H1 (cell line): ENCODE data around the gene TMEM255A. TPM values are rescaled to one million over a fixed set of nuclear protein-coding genes. Genes with fewer than 3 reads are reported as not detected.

Experiments
- CTCF ChIA-PET: fragments of 300-600 bp; sonication (Branson Sonifier 250); formaldehyde crosslinking; loops from one replicate; lab custom pipeline; 2021; ENCODE audit not compliant: partially characterized antibody; lab: Charles Lee
- POLR2A ChIA-PET: fragments of 300-600 bp; sonication (Branson Sonifier 250); formaldehyde crosslinking; loops from one replicate; lab custom pipeline; 2021; ENCODE audit warnings: inconsistent platforms; ENCODE audit not compliant: partially characterized antibody; lab: Charles Lee
- DNase-seq, 2 experiments: peaks; one replicate each; pipeline versions ENCODE4 v3.0.0 to v3.0.0-alpha.2; 2010 to 2022; ENCODE audit warnings: low spot score in 2 of 2, low read depth in 1 of 2, mixed read lengths in 1 of 2
- FAIRE-seq: peaks from 2 replicates; lab custom pipeline; 2011; peaks lifted over from hg19 to GRCh38; lab: Jason Lieb, UNC
- H2AFZ ChIP-seq: 2 replicates; pipeline ENCODE4 v1.8.1; 2012; ENCODE audit warnings: low read length, inconsistent platforms
- H2AK5ac ChIP-seq: 2 replicates; pipeline ENCODE4 v1.6.1; 2013; ENCODE audit warnings: low read depth, low read length
- H2BK120ac ChIP-seq: replicated peaks from 2 replicates; pipeline ENCODE3; 2013; ENCODE audit warnings: low read depth, low read length, inconsistent platforms
- H2BK12ac ChIP-seq: 2 replicates; pipeline ENCODE4 v1.6.1; 2013; ENCODE audit warnings: low read depth, low read length
- H2BK15ac ChIP-seq: 2 replicates; pipeline ENCODE4 v1.6.1; 2013; ENCODE audit warnings: low read length
- H2BK20ac ChIP-seq: 2 replicates; pipeline ENCODE4 v1.6.1; 2013; ENCODE audit warnings: low read length
- H2BK5ac ChIP-seq: 2 replicates; pipeline ENCODE4 v1.6.1; 2013; ENCODE audit warnings: low read depth, low read length
- H3K14ac ChIP-seq: 2 replicates; pipeline ENCODE4 v1.6.1; 2013; ENCODE audit warnings: inconsistent platforms; ENCODE audit not compliant: insufficient read length
- H3K18ac ChIP-seq: 2 replicates; pipeline ENCODE4 v1.6.1; 2013; ENCODE audit warnings: low read length; ENCODE audit errors: extremely low read depth
- H3K23ac ChIP-seq: 2 replicates; pipeline ENCODE4 v1.6.1; 2013; ENCODE audit warnings: inconsistent platforms; ENCODE audit not compliant: insufficient read length
- H3K23me2 ChIP-seq: 2 replicates; pipeline ENCODE4 v1.6.1; 2013; ENCODE audit warnings: low read depth, low read length
- H3K27ac ChIP-seq: 2 replicates; pipeline ENCODE4 v1.6.1; 2011; ENCODE audit warnings: low read depth, low read length, inconsistent platforms
- H3K27me3 ChIP-seq, 4 experiments: replicated peaks in 1 of 4; 1 replicate in 1 of 4; 2 replicates in 3 of 4; pipeline versions ENCODE4 v1.6.1 to v1.8.1; 2011 to 2013; ENCODE audit warnings: low read length in 3 of 4, mild to moderate bottlenecking in 3 of 4, inconsistent platforms in 2 of 4, mixed read lengths in 2 of 4, moderate library complexity in 1 of 4; ENCODE audit not compliant: control insufficient read depth in 3 of 4, insufficient read depth in 3 of 4; ENCODE audit errors: extremely low read depth in 1 of 4
- H3K36me3 ChIP-seq, 4 experiments: 2 replicates each; pipeline versions ENCODE4 v1.6.1 to v1.8.1; 2011 to 2013; ENCODE audit warnings: mild to moderate bottlenecking in 4 of 4, low read length in 3 of 4, moderate library complexity in 2 of 4, control low read depth in 1 of 4, inconsistent platforms in 1 of 4; ENCODE audit not compliant: insufficient read depth in 4 of 4, control insufficient read depth in 2 of 4
- H3K4ac ChIP-seq: replicated peaks from 2 replicates; pipeline ENCODE3; 2013; ENCODE audit warnings: low read length, low read depth, mixed read lengths, inconsistent platforms; ENCODE audit not compliant: insufficient read length
- H3K4me1 ChIP-seq, 4 experiments: replicated peaks in 1 of 4; 1 replicate in 1 of 4; 2 replicates in 3 of 4; pipeline versions ENCODE4 v1.6.1 to v1.8.1; 2011 to 2013; ENCODE audit warnings: low read length in 3 of 4, inconsistent platforms in 2 of 4, mixed read lengths in 1 of 4; ENCODE audit not compliant: insufficient read depth in 4 of 4, control insufficient read depth in 3 of 4
- H3K4me2 ChIP-seq, 2 experiments: 2 replicates each; pipeline versions ENCODE4 v1.6.1 to v1.8.1; 2011 to 2013; ENCODE audit warnings: low read depth in 2 of 2, low read length in 2 of 2, control low read depth in 1 of 2, inconsistent platforms in 1 of 2, mild to moderate bottlenecking in 1 of 2; ENCODE audit not compliant: insufficient read depth in 1 of 2
- H3K4me3 ChIP-seq, 4 experiments: fragments of 200-600, 300-600 bp in 1 of 4; sonication (generic), shearing (Covaris generic), sonication (Bioruptor Twin) in 1 of 4; 2 replicates each; pipeline versions ENCODE4 v1.5.1 to v1.8.1; 2011 to 2016; ENCODE audit warnings: low read length in 4 of 4, low read depth in 3 of 4, control low read depth in 2 of 4, inconsistent platforms in 2 of 4, mild to moderate bottlenecking in 2 of 4, mixed read lengths in 1 of 4, moderate library complexity in 1 of 4; ENCODE audit not compliant: insufficient read depth in 2 of 4; ENCODE audit errors: extremely low read depth in 1 of 4
- H3K56ac ChIP-seq: replicated peaks from 2 replicates; pipeline ENCODE3; 2013; ENCODE audit warnings: low read depth, mild to moderate bottlenecking, mixed read lengths, low read length, inconsistent platforms; ENCODE audit not compliant: insufficient read length
- H3K79me1 ChIP-seq: 2 replicates; pipeline ENCODE4 v1.6.1; 2013; ENCODE audit warnings: low read depth, low read length, control low read depth
- H3K79me2 ChIP-seq, 2 experiments: 2 replicates each; pipeline versions ENCODE4 v1.6.1 to v1.8.1; 2012 to 2013; ENCODE audit warnings: low read length in 2 of 2, mild to moderate bottlenecking in 2 of 2, inconsistent platforms in 1 of 2; ENCODE audit not compliant: insufficient read depth in 2 of 2, control insufficient read depth in 1 of 2
- H3K9ac ChIP-seq, 4 experiments: replicated peaks in 1 of 4; 1 replicate in 1 of 4; 2 replicates in 3 of 4; pipeline versions ENCODE4 v1.6.1 to v1.8.1; 2011 to 2013; ENCODE audit warnings: low read depth in 3 of 4, low read length in 3 of 4, control low read depth in 2 of 4, mild to moderate bottlenecking in 2 of 4, moderate library complexity in 2 of 4, inconsistent platforms in 1 of 4; ENCODE audit errors: extremely low read depth in 1 of 4
- H3K9me3 ChIP-seq, 2 experiments: 2 replicates each; pipeline versions ENCODE4 v1.6.1 to v1.8.1; 2012 to 2013; ENCODE audit warnings: mild to moderate bottlenecking in 2 of 2, moderate library complexity in 2 of 2, control low read depth in 1 of 2, inconsistent platforms in 1 of 2, low read depth in 1 of 2, low read length in 1 of 2, mixed read lengths in 1 of 2; ENCODE audit not compliant: insufficient read depth in 2 of 2
- H4K20me1 ChIP-seq, 2 experiments: replicated peaks in 1 of 2; 2 replicates each; pipeline versions ENCODE3 to v1.8.1; 2011 to 2013; ENCODE audit warnings: inconsistent platforms in 2 of 2, low read length in 2 of 2, mild to moderate bottlenecking in 1 of 2; ENCODE audit not compliant: insufficient read depth in 2 of 2, control insufficient read depth in 1 of 2
- H4K5ac ChIP-seq: 2 replicates; pipeline ENCODE4 v1.6.1; 2013; ENCODE audit warnings: low read length, low read depth, mixed read lengths, inconsistent platforms; ENCODE audit not compliant: insufficient read length
- H4K8ac ChIP-seq: 2 replicates; pipeline ENCODE4 v1.8.0; 2013; ENCODE audit warnings: mild to moderate bottlenecking, moderate library complexity, low read length, inconsistent platforms; ENCODE audit not compliant: insufficient read depth; ENCODE audit errors: extremely low read depth
- H4K91ac ChIP-seq: replicated peaks from 2 replicates; pipeline ENCODE3; 2013; ENCODE audit warnings: low read length, mixed read lengths, inconsistent platforms; ENCODE audit not compliant: insufficient read length
- ASH2L ChIP-seq: fragments of 200-600, 300-600 bp; sonication (generic); IDR thresholded peaks from one replicate; pipeline ENCODE4 v1.7.1; 2017; ENCODE audit warnings: low read length
- BCL11A ChIP-seq, 2 experiments: IDR thresholded peaks; one replicate each; pipeline ENCODE4 v1.6.1; 2011; ENCODE audit warnings: low read depth in 2 of 2, low read length in 2 of 2, mild to moderate bottlenecking in 2 of 2
- CBX5 ChIP-seq: fragments of 300-800, 300-1000 bp; sonication (generic); IDR thresholded peaks from 2 replicates; pipeline ENCODE4 v1.7.1; 2016; ENCODE audit warnings: antibody characterized with exemption, low read length, low read depth
- EP300 ChIP-seq, 2 experiments: IDR thresholded peaks; 1 replicate in 1 of 2; 2 replicates in 1 of 2; pipeline ENCODE4 v1.6.1; 2011 to 2012; ENCODE audit warnings: low read depth in 2 of 2, low read length in 2 of 2, mild to moderate bottlenecking in 2 of 2, borderline replicate concordance in 1 of 2, inconsistent platforms in 1 of 2, moderate library complexity in 1 of 2
- GTF2F1 ChIP-seq: IDR thresholded peaks from 2 replicates; pipeline ENCODE4 v1.6.1; 2012; ENCODE audit warnings: low read depth, low read length, improper control_type of control experiment, borderline replicate concordance
- KDM1A ChIP-seq: fragments of 200-600, 300-600 bp; sonication (generic); IDR thresholded peaks from 2 replicates; pipeline ENCODE4 v1.7.1; 2016; ENCODE audit warnings: mild to moderate bottlenecking, low read length, borderline replicate concordance
- KDM4A ChIP-seq: IDR thresholded peaks from one replicate; pipeline ENCODE4 v1.7.1; 2012; ENCODE audit warnings: low read depth, mild to moderate bottlenecking, moderate library complexity, low read length, inconsistent platforms; ENCODE audit not compliant: severe bottlenecking
- KDM5A ChIP-seq: fragments of 200-600 bp; IDR thresholded peaks from 2 replicates; pipeline ENCODE4 v1.7.1; 2012; ENCODE audit warnings: mild to moderate bottlenecking, low read length, inconsistent platforms, mixed read lengths
- MAFK ChIP-seq: IDR thresholded peaks from 2 replicates; pipeline ENCODE4 v1.6.1; 2012; ENCODE audit warnings: low read depth, mild to moderate bottlenecking, improper control_type of control experiment, low read length
- RBBP5 ChIP-seq: IDR thresholded peaks from 2 replicates; pipeline ENCODE4 v1.7.1; 2012; ENCODE audit warnings: low read depth, mild to moderate bottlenecking, inconsistent platforms, low read length, moderate library complexity, borderline replicate concordance
- RFX5 ChIP-seq: IDR thresholded peaks from 2 replicates; pipeline ENCODE4 v1.6.1; 2011; ENCODE audit warnings: low read depth, low read length, improper control_type of control experiment, borderline replicate concordance
- RNF2 ChIP-seq: fragments of 200-900, 300-1000 bp; sonication (generic); IDR thresholded peaks from 2 replicates; pipeline ENCODE4 v1.7.1; 2016; ENCODE audit warnings: borderline replicate concordance, low read depth, mild to moderate bottlenecking, antibody characterized with exemption, low read length; ENCODE audit not compliant: poor library complexity, severe bottlenecking; ENCODE audit errors: missing control alignments
- SP4 ChIP-seq: IDR thresholded peaks from 2 replicates; pipeline ENCODE4 v1.6.1; 2012; ENCODE audit warnings: low read length, inconsistent platforms
- polyA plus RNA-seq, 7 experiments: library from polyadenylated mRNA; depleted of rRNA in 3 of 7; stranded (reverse) in 5 of 7; unstranded in 2 of 7; fragments of >200 nt in 5 of 7; fragments of 200-250 nt in 2 of 7; gene quantifications; 1 replicate in 5 of 7; 2 replicates in 1 of 7; 4 replicates in 1 of 7; pipeline versions ENCODE4 v1.2.1 to v1.2.3, GENCODE V29; 2011 to 2013; ENCODE audit warnings: missing spikeins in 2 of 7, mixed read lengths in 2 of 7
- total RNA-seq: library from RNA; stranded (reverse); fragmentation: NEBNext Ultra II Directional; extraction: Animal tissue kit (Norgen Biotek cat#: 25700); gene quantifications from 2 replicates; pipeline ENCODE4 v1.2.1, GENCODE V29; 2021

TMEM255A gene
- total and polyA plus RNA-seq, 2 of the 8 experiments (the other 6 are each of a cell fraction or from before 2014, with no cell fraction given): 0.73 to 2.3 TPM

- no peak overlapping the region for H3K27ac ChIP-seq
- FAIRE-seq: peak; percentile 28
These were observed 25.6 kb upstream of the TMEM255A start for GRCh38 chrX:120336899-120337298.

More at GRCh38 chrX:120336899-120337298, 25.6 kb upstream of the TMEM255A start:
- Histone ChIP-seq H2BK5ac (no peak overlapping the region), H3K56ac (no peak overlapping the region), H2AK5ac (no peak overlapping the region), H3K79me1 (no peaks in the 10 kb centered on the region), H2BK20ac (no peak overlapping the region), H3K4me3 (no peak overlapping the region), H4K91ac (no peak overlapping the region), H2BK120ac (no peak overlapping the region), H2AFZ (no peak overlapping the region), H3K23ac (no peak overlapping the region), H4K5ac (no peak overlapping the region), H3K18ac (no peak overlapping the region), H3K36me3 (no peaks in the 10 kb centered on the region), H3K9me3 (no peaks in the 10 kb centered on the region; a peak in 1 of 4 replicates), H3K4me2 (no peak overlapping the region), H3K4ac (no peak overlapping the region), H4K8ac (no peak overlapping the region), H3K23me2 (no peaks in the 10 kb centered on the region), H3K79me2 (no peaks in the 10 kb centered on the region), H3K27me3 (no peaks in the 10 kb centered on the region), H3K14ac (no peak overlapping the region), H2BK15ac (no peak overlapping the region), H3K9ac (no peak overlapping the region), H3K4me1 (peaks cover 0 to 4% (median 0%) of the 10 kb centered on the region in 4 experiments; a peak in 3 of 7 replicates), H4K20me1 (no peaks in the 10 kb centered on the region), H2BK12ac (no peak overlapping the region)
- no peak for DNase-seq
- no peak for TF ChIP-seq RBBP5
- TF ChIP-seq EP300 (IDR thresholded peaks at IDR 0.05; ENCODE audit: borderline replicate concordance in 1 of 2, low read depth in 2 of 2, low read length in 2 of 2): no peak
- TF ChIP-seq RNF2: no peak
- TF ChIP-seq CBX5: no peak
- no peak for TF ChIP-seq BCL11A (IDR thresholded peaks at IDR 0.05; ENCODE audit: low read depth in 2 of 2, low read length in 2 of 2)
- no peak for TF ChIP-seq RFX5
- no peak for TF ChIP-seq KDM5A
- no peak for TF ChIP-seq GTF2F1
- TF ChIP-seq KDM1A: no peak
- TF ChIP-seq MAFK: no peak
- TF ChIP-seq SP4: no peak
- no peak for TF ChIP-seq ASH2L
- no peak for TF ChIP-seq KDM4A
- ChIA-PET CTCF (interaction anchor here (1.0 to 1.3 kb wide), 3 partner anchors 14 to 28 kb away, joined by 3 to 4 read pairs (median 4); no protein-coding TSS in a partner anchor), POLR2A (no interaction called here)
